SK-N-SH (cell line): ENCODE data around the gene GTF2F2. TPM values are rescaled to one million over a fixed set of nuclear protein-coding genes. Genes with fewer than 3 reads are reported as not detected.

Experiments used
- CTCF ChIA-PET: fragments of 300-600, 350-600 bp; formaldehyde crosslinking; extraction: SDS; loops from one replicate; lab custom pipeline; 2021; lab: Yijun Ruan, JAX
- POLR2A ChIA-PET: fragments of 350-600 bp; sonication (Branson Sonifier 250); formaldehyde crosslinking; extraction: SDS; loops from one replicate; lab custom pipeline; 2020; ENCODE audit warnings: antibody characterized with exemption, inconsistent platforms; lab: Yijun Ruan, JAX
- DNase-seq: peaks from one replicate; pipeline ENCODE4 v3.0.0; 2012
- H2AFZ ChIP-seq: fragments of 200-600 bp; sonication (generic); 2 replicates; pipeline ENCODE4 v1.8.1; 2016; ENCODE audit warnings: antibody characterized with exemption, mild to moderate bottlenecking, low read depth
- H3F3A ChIP-seq: fragments of 200-600 bp; sonication (generic); replicated peaks from 2 replicates; pipeline ENCODE3; 2016; ENCODE audit warnings: antibody characterized with exemption, mild to moderate bottlenecking; ENCODE audit not compliant: insufficient read depth
- H3K27ac ChIP-seq, 2 experiments: fragments of 200-500 bp in 1 of 2; fragments of 200-600 bp in 1 of 2; sonication (Bioruptor generic) in 1 of 2; sonication (generic), shearing (Covaris generic) in 1 of 2; 2 replicates each; pipeline versions ENCODE4 v1.5.1 to v1.6.1; 2014 to 2016; ENCODE audit warnings: low read depth in 2 of 2, inconsistent platforms in 1 of 2, low read length in 1 of 2, mild to moderate bottlenecking in 1 of 2, mixed read lengths in 1 of 2
- H3K27me3 ChIP-seq: fragments of 200-600 bp; sonication (generic), shearing (Covaris generic); 2 replicates; pipeline ENCODE4 v1.6.1; 2016; ENCODE audit warnings: mixed run types; ENCODE audit not compliant: insufficient read depth
- H3K36me3 ChIP-seq, 2 experiments: fragments of 200-500 bp in 1 of 2; fragments of 200-600 bp in 1 of 2; sonication (Bioruptor generic) in 1 of 2; sonication (generic) in 1 of 2; replicated peaks in 1 of 2; 2 replicates each; pipeline versions ENCODE3 to v1.5.1; 2014 to 2016; ENCODE audit warnings: low read length in 1 of 2, mild to moderate bottlenecking in 1 of 2; ENCODE audit not compliant: insufficient read depth in 2 of 2, control insufficient read depth in 1 of 2
- H3K4me1 ChIP-seq, 2 experiments: fragments of 200-500 bp in 1 of 2; fragments of 200-600 bp in 1 of 2; sonication (Bioruptor generic) in 1 of 2; sonication (generic), shearing (Covaris generic) in 1 of 2; 2 replicates each; pipeline versions ENCODE4 v1.5.1 to v1.6.1; 2014 to 2016; ENCODE audit warnings: low read depth in 1 of 2, low read length in 1 of 2, mixed run types in 1 of 2; ENCODE audit not compliant: insufficient read depth in 2 of 2, control insufficient read depth in 1 of 2
- H3K4me2 ChIP-seq: fragments of 200-600 bp; sonication (generic), shearing (Covaris generic); 2 replicates; pipeline ENCODE4 v1.6.1; 2017; ENCODE audit warnings: mixed run types
- H3K4me3 ChIP-seq, 2 experiments: fragments of 200-500 bp in 1 of 2; fragments of 200-600 bp in 1 of 2; sonication (Bioruptor generic) in 1 of 2; sonication (generic), shearing (Covaris generic) in 1 of 2; 2 replicates each; pipeline versions ENCODE4 v1.5.1 to v1.8.1; 2014 to 2016; ENCODE audit warnings: low read depth in 2 of 2, inconsistent platforms in 1 of 2, low read length in 1 of 2, mild to moderate bottlenecking in 1 of 2, mixed read lengths in 1 of 2, moderate library complexity in 1 of 2
- H3K79me2 ChIP-seq: fragments of 200-600 bp; sonication (generic); 2 replicates; pipeline ENCODE4 v1.8.1; 2017; ENCODE audit warnings: mild to moderate bottlenecking; ENCODE audit not compliant: insufficient read depth
- H3K9ac ChIP-seq: fragments of 200-600 bp; sonication (generic); 2 replicates; pipeline ENCODE4 v1.6.1; 2017; ENCODE audit warnings: mixed run types
- H3K9me2 ChIP-seq: fragments of 200-600 bp; sonication (generic); 2 replicates; pipeline ENCODE4 v1.6.1; 2017; ENCODE audit warnings: mixed run types
- H3K9me3 ChIP-seq: fragments of 200-600 bp; sonication (generic); 2 replicates; pipeline ENCODE4 v1.6.1; 2017; ENCODE audit warnings: mixed run types, mild to moderate bottlenecking, moderate library complexity
- H4K20me1 ChIP-seq: fragments of 200-600 bp; sonication (generic); 2 replicates; pipeline ENCODE4 v1.6.1; 2017; ENCODE audit warnings: mild to moderate bottlenecking, mixed run types; ENCODE audit not compliant: insufficient read depth
- CHD2 ChIP-seq: fragments of 150-350 bp; IDR thresholded peaks from 2 replicates; pipeline ENCODE4 v1.6.1; 2018; ENCODE audit warnings: low read length; ENCODE audit not compliant: partially characterized antibody
- EP300 ChIP-seq, 2 experiments: IDR thresholded peaks; 2 replicates each; pipeline versions ENCODE4 v1.4.0 to v1.6.1; 2012; ENCODE audit warnings: borderline replicate concordance in 1 of 2, low read depth in 1 of 2, low read length in 1 of 2
- EZH2phosphoT487 ChIP-seq: fragments of 200-600 bp; sonication (generic); IDR thresholded peaks from 2 replicates; pipeline ENCODE4 v1.6.1; 2017; ENCODE audit warnings: low read depth, mixed run types, mild to moderate bottlenecking, antibody characterized with exemption, moderate library complexity, borderline replicate concordance
- FOSL2 ChIP-seq: IDR thresholded peaks from 2 replicates; pipeline ENCODE4 v1.4.0; 2012; ENCODE audit warnings: low read depth, mild to moderate bottlenecking, moderate library complexity, borderline replicate concordance
- FOXM1 ChIP-seq: IDR thresholded peaks from 2 replicates; pipeline ENCODE4 v1.4.0; 2012; ENCODE audit warnings: low read depth, mild to moderate bottlenecking
- IRF3 ChIP-seq: fragments of 150-350 bp; IDR thresholded peaks from 2 replicates; pipeline ENCODE4 v1.6.1; 2016; ENCODE audit warnings: mild to moderate bottlenecking, low read depth, low read length
- JUND ChIP-seq: IDR thresholded peaks from 2 replicates; pipeline ENCODE4 v1.4.0; 2012
- MAX ChIP-seq: IDR thresholded peaks from 2 replicates; pipeline ENCODE4 v1.4.0; 2012; ENCODE audit warnings: low read depth
- MEF2A ChIP-seq: IDR thresholded peaks from 2 replicates; pipeline ENCODE4 v1.4.0; 2012; ENCODE audit warnings: low read depth, borderline replicate concordance
- NFIC ChIP-seq: IDR thresholded peaks from 2 replicates; pipeline ENCODE4 v1.4.0; 2012; ENCODE audit warnings: borderline replicate concordance
- PBX3 ChIP-seq: IDR thresholded peaks from 2 replicates; pipeline ENCODE4; 2012
- POLR2AphosphoS5 ChIP-seq: IDR thresholded peaks from 2 replicates; pipeline ENCODE4 v1.6.1; 2012; ENCODE audit warnings: low read depth, low read length
- RCOR1 ChIP-seq: fragments of 150-350 bp; IDR thresholded peaks from 2 replicates; pipeline ENCODE4 v1.6.1; 2017; ENCODE audit warnings: antibody characterized with exemption, low read length
- REST ChIP-seq: IDR thresholded peaks from 2 replicates; pipeline ENCODE4 v1.6.1; 2012; ENCODE audit warnings: mild to moderate bottlenecking, low read depth, low read length, moderate library complexity
- SIN3A ChIP-seq: IDR thresholded peaks from 2 replicates; pipeline ENCODE4 v1.6.1; 2012; ENCODE audit warnings: low read depth, mild to moderate bottlenecking, low read length, moderate library complexity, borderline replicate concordance
- TCF12 ChIP-seq: IDR thresholded peaks from 2 replicates; pipeline ENCODE4 v1.4.0; 2012
- TEAD4 ChIP-seq: IDR thresholded peaks from 2 replicates; pipeline ENCODE4 v1.4.0; 2012; ENCODE audit warnings: mild to moderate bottlenecking, borderline replicate concordance; ENCODE audit not compliant: insufficient read depth
- WGBS: methylation state at CpG from one replicate; pipeline ENCODE4 v1.1.6; 2017; ENCODE audit warnings: low lambda C conversion rate; 5-methylcytosine and 5-hydroxymethylcytosine counted together
- polyA plus RNA-seq, 3 experiments: library from polyadenylated mRNA; depleted of rRNA; stranded (reverse); fragments of >200 nt; gene quantifications; 2 replicates each; pipeline ENCODE4 v1.2.3, GENCODE V29; 2012

The GTF2F2 gene
- polyA plus RNA-seq, 1 of the 3 experiments (the other 2 are of a cell fraction) = 24.2 TPM

GRCh38 chr13:45092663-45093062 lies 27.6 kb upstream of the GTF2F2 start:
- 25% methylated on average over 2 of the region's 2 CpGs for WGBS
- CTCF ChIA-PET = no interaction called here
- POLR2A ChIA-PET = no interaction called here

More at GRCh38 chr13:45092663-45093062, 27.6 kb upstream of the GTF2F2 start:
- no peak overlapping the region for H3K9ac ChIP-seq
- H3K9me3 ChIP-seq = no peaks in the 10 kb centered on the region
- peaks cover 7% of the 10 kb centered on the region for H3F3A ChIP-seq
- peak overlapping the region in 1 of 2 experiments; percentile 4; a peak in 1 of 4 replicates for H3K27ac ChIP-seq
- no peaks in the 10 kb centered on the region for H3K36me3 ChIP-seq
- no peaks in the 10 kb centered on the region for H3K27me3 ChIP-seq
- H3K79me2 ChIP-seq = no peaks in the 10 kb centered on the region
- DNase-seq = no peak
- no peaks in the 10 kb centered on the region for H3K9me2 ChIP-seq
- no peaks in the 10 kb centered on the region; a peak in 1 of 4 replicates for H3K4me1 ChIP-seq
- TF ChIP-seq REST (no peak), MEF2A (peak; percentile 69; the same call in 1 of the 2 replicates), MAX (no peak), SIN3A (no peak), PBX3 (peak; percentile 77), FOSL2 (peak; percentile 75; the same call in 1 of the 2 replicates), POLR2AphosphoS5 (peak; percentile 33; the same call in 1 of the 2 replicates), EZH2phosphoT487 (no peak), RCOR1 (no peak), CHD2 (no peak), IRF3 (no peak), TEAD4 (peak; percentile 56; the same call in 1 of the 2 replicates), NFIC (peak; percentile 88), FOXM1 (no peak), TCF12 (peak; percentile 87), JUND (peak; percentile 67), EP300 (IDR thresholded peaks at IDR 0.05; ENCODE audit: borderline replicate concordance in 1 of 2, low read depth in 1 of 2, low read length in 1 of 2) (peak in 1 of 2 experiments; percentile 45; a peak in 1 of 4 replicates)
- no peak overlapping the region for H3K4me2 ChIP-seq
- H2AFZ ChIP-seq = no peak overlapping the region
- no peaks in the 10 kb centered on the region for H4K20me1 ChIP-seq
- H3K4me3 ChIP-seq = no peak overlapping the region
